Measurements from ENCODE around the gene ERH.

- TF ChIP-seq CTCF (IDR thresholded peaks at IDR 0.05) = no peak
- no peak for TF ChIP-seq POLR2A (IDR thresholded peaks at IDR 0.05)
- TF ChIP-seq POLR2AphosphoS5 (IDR thresholded peaks at IDR 0.05) = no peak
Measured at GRCh38 chr14:69363964-69364363, 34.1 kb downstream of the ERH start.

Data from breast epithelium (tissue), 3 donors.